NCI-H2196 treated with DMSO at 0.1 percent for 48 hours (cell line): Measurements from ENCODE around the gene SCNN1G.
A peak's percentile ranks its signal among the peaks of the same experiment; 100 is the strongest.

Experiments used
- DNase-seq: peaks from one replicate; lab custom pipeline; 2025; ENCODE audit not compliant: unreplicated experiment; lab: John Stamatoyannopoulos, UW

The SCNN1G gene

GRCh38 chr16:23149993-23150364, 32.6 kb upstream of the SCNN1G start:
- no peak for DNase-seq

GRCh38 chr16:23152386-23153178, 30.0 kb upstream of the SCNN1G start:
- DNase-seq = no peak

GRCh38 chr16:23155445-23156049, 27.0 kb upstream of the SCNN1G start:
- no peak for DNase-seq

GRCh38 chr16:23156110-23156509, 26.4 kb upstream of the SCNN1G start:
- no peak for DNase-seq

- DNase-seq = no peak
Measured at GRCh38 chr16:23156946-23157460, 25.5 kb upstream of the SCNN1G start.

GRCh38 chr16:23158114-23158513, 24.4 kb upstream of the SCNN1G start:
- DNase-seq = no peak

- no peak for DNase-seq
Measured at GRCh38 chr16:23160082-23160481, 22.5 kb upstream of the SCNN1G start.

GRCh38 chr16:23160574-23160973, 22.0 kb upstream of the SCNN1G start:
- DNase-seq = no peak

- no peak for DNase-seq
Measured at GRCh38 chr16:23163921-23164320, 18.6 kb upstream of the SCNN1G start.

GRCh38 chr16:23164736-23165135, 17.8 kb upstream of the SCNN1G start:
- DNase-seq = no peak

GRCh38 chr16:23172583-23172982, 10.0 kb upstream of the SCNN1G start:
- DNase-seq = no peak

GRCh38 chr16:23172994-23173393, 9.6 kb upstream of the SCNN1G start:
- no peak for DNase-seq

GRCh38 chr16:23174622-23175021, 7.9 kb upstream of the SCNN1G start:
- DNase-seq = no peak

- no peak for DNase-seq
Measured at GRCh38 chr16:23175651-23176050, 6.9 kb upstream of the SCNN1G start.

- no peak for DNase-seq
Measured at GRCh38 chr16:23181506-23181905, 1.0 kb upstream of the SCNN1G start.

- DNase-seq = peak; percentile 90
Measured at GRCh38 chr16:23182206-23182678, 303 bp upstream of the SCNN1G start.

GRCh38 chr16:23183543-23183862, 958 bp downstream of the SCNN1G start:
- DNase-seq = no peak

- DNase-seq = no peak
Measured at GRCh38 chr16:23185656-23186055, 3.1 kb downstream of the SCNN1G start.

- DNase-seq = no peak
Measured at GRCh38 chr16:23186171-23186570, 3.6 kb downstream of the SCNN1G start.

GRCh38 chr16:23187341-23187740, 4.8 kb downstream of the SCNN1G start:
- no peak for DNase-seq

GRCh38 chr16:23188911-23189310, 6.4 kb downstream of the SCNN1G start:
- no peak for DNase-seq

GRCh38 chr16:23194497-23195221, 12.1 kb downstream of the SCNN1G start:
- no peak for DNase-seq
